Keratinocyte (primary cell): ENCODE data around the gene SMAD7.

Experiments used
- CTCF ChIP-seq, 3 experiments: IDR thresholded peaks in 1 of 3; conservative IDR thresholded peaks in 1 of 3; optimal IDR thresholded peaks in 1 of 3; 2 replicates in 2 of 3; 3 replicates in 1 of 3; pipeline versions ENCODE3 to v1.5.1; 2011; ENCODE audit warnings: low read length in 3 of 3, mild to moderate bottlenecking in 3 of 3, moderate library complexity in 2 of 3, control low read depth in 1 of 3, inconsistent platforms in 1 of 3; ENCODE audit not compliant: insufficient read depth in 2 of 3; ENCODE audit errors: extremely low read depth in 1 of 3
- EZH2 ChIP-seq: IDR thresholded peaks from one replicate; pipeline ENCODE4 v1.6.1; 2012; ENCODE audit warnings: inconsistent platforms, mild to moderate bottlenecking, low read length, moderate library complexity

GRCh38 chr18:48946329-48946835, 4.4 kb downstream of the SMAD7 start:
- TF ChIP-seq EZH2 (no peak), CTCF (optimal IDR thresholded peaks at IDR 0.05 in 1 of 3, IDR thresholded peaks at IDR 0.05 in 1 of 3, conservative IDR thresholded peaks at IDR 0.05 in 1 of 3; ENCODE audit: extremely low read depth in 1 of 3, insufficient read depth in 2 of 3, low read length in 3 of 3) (no peak)
